GM18502 (cell line): ENCODE data around the gene SLC5A6.
A peak's percentile ranks its signal among the peaks of the same experiment; 100 is the strongest.
"Not testable (repeated sequence)": the region's sequence is repeated elsewhere in the genome, so short reads cannot be mapped to it uniquely, and the experiment has no call there.

Experiments
- ATAC-seq: cut with Tn5 transposase; IDR thresholded peaks from one replicate; pipeline ENCODE4 v1.9.1; 2021; ENCODE audit warnings: mild to moderate bottlenecking; ENCODE audit not compliant: unreplicated experiment, poor library complexity

The SLC5A6 gene

DNA sequence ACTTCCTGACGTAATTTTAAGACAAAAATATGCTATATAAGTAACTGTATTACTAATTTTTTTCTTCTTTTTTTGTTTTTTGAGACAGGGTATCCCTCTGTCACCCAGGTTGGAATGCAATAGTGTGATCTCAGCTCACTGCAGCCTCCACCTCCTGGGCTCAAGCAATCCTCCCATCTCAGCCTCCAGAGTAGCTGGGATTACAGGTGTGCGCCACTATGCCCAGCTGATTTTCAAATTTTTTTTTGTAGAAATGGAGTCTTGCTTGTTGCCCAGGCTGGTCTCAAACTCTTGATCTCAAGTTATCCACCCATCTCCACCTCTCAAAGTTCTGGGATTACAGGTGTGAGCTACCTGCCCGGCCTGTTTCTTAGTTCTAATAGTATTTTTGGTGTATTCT lies 33.6 kb downstream of the SLC5A6 start:
- ATAC-seq = no peak

DNA sequence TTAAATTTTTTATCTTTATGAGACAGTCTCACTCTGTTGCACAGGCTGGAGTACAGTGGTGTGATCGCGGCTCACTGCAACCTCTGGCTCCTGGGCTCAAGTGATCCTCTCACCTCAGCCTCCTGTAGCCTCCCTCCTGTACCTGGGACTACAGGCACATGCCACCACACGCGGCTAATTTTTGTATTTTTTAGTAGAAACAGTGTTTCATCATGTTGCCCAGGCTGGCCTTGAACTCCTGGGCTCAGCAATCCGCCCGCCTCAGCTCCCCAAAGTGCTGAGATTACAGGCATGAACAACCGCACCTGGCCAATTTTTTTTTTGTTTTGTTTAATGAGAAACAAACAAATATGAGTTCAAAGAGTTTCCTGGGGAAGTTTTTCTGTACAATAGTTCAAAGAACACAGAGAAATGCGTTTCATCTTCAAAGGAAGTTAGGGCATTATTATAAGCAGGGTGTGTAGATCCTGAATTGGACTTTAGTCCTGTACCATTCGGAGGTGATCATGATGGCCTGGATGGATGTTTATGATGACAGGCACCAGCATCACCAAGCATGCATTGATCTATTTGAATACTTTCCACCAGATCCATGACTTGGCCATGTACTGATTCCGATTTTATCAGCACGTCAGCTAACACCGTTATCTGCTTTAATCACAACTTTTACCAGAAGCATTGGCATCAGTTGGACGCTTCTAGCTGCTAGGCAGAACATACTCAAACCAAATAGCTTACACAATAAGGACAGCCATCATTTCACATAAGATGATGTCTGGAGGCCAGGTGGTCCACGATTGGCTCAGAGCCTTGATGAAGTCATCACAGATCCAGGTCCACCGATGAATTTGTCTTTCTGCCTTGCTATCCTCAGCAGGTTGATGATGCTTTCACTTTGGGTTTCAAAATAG lies 34.4 kb downstream of the SLC5A6 start:
- ATAC-seq = no peak

DNA sequence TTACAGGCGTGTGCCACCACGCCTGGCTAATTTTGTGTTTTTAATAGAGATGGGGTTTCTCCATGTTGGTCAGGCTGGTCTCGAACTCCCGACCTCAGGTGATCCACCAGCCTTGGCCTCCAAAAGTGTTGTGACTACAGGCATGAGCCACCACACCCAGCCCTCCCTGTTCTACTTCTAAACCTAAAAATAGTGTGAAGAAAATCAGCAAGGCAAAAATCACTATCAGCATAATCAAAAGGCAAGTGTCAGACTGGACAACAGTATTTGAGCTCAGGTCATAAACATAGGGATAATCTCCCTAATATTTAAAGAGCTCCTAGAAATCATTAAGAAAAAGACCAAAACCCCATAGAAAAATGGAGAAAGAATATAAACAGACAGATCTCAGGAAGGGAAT lies 36.3 kb downstream of the SLC5A6 start:
- not testable (repeated sequence) for ATAC-seq

DNA sequence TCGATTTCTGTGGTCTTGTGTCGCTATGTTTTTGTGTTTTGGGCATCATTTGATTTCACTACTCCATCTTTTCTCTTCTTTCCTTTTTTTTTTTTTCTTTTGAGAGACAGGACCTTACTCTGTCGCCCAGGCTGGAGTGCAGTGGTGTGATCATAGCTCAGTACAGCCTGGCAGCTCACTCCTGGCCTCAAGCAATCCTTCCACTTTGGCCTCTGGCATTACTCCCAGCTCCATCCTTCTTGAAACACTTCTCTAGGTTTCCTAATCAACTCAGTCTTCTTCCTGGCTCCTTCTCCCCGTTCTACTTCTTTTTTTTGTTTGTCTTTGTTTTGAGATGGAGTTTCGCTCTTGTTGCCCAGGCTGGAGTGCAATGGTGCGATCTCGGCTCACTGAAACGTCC lies 36.7 kb downstream of the SLC5A6 start:
- no peak for ATAC-seq

- ATAC-seq = no peak
These were observed 37.4 kb downstream of the SLC5A6 start for GRCh38 chr2:27174638-27175037.

DNA sequence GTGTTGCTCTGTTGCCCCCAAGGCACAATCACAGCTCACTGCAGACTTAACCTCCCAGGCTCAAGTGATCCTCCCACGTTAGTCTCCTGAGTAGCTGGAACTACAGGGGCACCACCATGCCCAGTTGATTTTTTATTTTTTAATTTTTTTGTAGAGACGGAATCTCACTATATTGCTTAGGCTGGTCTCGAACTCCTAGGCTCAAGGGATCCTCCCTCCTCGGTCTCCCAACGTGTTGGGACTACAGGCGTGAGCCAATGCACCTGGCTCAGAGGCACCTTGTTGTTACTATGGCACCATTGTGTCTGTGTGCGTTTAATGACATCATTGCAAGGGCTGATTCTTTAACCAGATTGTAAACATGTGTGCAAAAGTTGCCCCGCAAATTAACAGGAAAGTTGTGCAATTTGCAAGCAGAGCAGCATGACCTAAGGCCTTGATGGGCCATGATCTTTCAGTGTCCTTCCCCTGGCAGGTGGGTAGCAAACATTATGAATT lies 40.7 kb downstream of the SLC5A6 start:
- no peak for ATAC-seq

GRCh38 chr2:27170581-27171337 lies 41.3 kb downstream of the SLC5A6 start:
- no peak for ATAC-seq

- ATAC-seq = peak; percentile 61
These were observed 46.9 kb downstream of the SLC5A6 start for GRCh38 chr2:27164960-27165763.

GRCh38 chr2:27162151-27163121 lies 49.6 kb downstream of the SLC5A6 start:
- ATAC-seq = no peak

- ATAC-seq = no peak
These were observed 51.9 kb downstream of the SLC5A6 start for GRCh38 chr2:27160191-27160590.

- no peak for ATAC-seq
These were observed 52.8 kb downstream of the SLC5A6 start for GRCh38 chr2:27159271-27159670.

DNA sequence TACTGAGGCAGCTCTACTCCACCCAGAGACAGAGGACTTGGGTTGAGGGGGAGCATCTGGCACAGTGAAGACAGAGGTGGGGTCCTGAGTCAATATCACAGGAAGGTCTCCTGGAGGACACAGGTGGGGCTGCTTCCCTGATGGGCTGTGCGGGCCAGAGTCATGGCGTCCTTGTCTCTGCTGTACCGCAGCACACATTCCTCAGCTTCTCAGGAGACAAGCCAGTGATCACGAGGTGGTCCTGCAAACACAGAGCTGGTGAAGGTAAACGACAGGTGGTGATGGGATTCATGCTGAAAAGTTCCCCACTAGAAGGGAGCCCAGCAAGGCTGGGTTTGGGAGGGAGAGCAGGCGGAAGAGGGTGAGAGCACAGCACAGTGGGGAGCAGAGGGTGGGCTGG lies 53.6 kb downstream of the SLC5A6 start:
- no peak for ATAC-seq

GRCh38 chr2:27155069-27155520 lies 57.0 kb downstream of the SLC5A6 start:
- ATAC-seq = no peak

- no peak for ATAC-seq
These were observed 57.6 kb downstream of the SLC5A6 start for GRCh38 chr2:27154488-27154887.

GRCh38 chr2:27152796-27153464 lies 59.1 kb downstream of the SLC5A6 start:
- no peak for ATAC-seq

DNA sequence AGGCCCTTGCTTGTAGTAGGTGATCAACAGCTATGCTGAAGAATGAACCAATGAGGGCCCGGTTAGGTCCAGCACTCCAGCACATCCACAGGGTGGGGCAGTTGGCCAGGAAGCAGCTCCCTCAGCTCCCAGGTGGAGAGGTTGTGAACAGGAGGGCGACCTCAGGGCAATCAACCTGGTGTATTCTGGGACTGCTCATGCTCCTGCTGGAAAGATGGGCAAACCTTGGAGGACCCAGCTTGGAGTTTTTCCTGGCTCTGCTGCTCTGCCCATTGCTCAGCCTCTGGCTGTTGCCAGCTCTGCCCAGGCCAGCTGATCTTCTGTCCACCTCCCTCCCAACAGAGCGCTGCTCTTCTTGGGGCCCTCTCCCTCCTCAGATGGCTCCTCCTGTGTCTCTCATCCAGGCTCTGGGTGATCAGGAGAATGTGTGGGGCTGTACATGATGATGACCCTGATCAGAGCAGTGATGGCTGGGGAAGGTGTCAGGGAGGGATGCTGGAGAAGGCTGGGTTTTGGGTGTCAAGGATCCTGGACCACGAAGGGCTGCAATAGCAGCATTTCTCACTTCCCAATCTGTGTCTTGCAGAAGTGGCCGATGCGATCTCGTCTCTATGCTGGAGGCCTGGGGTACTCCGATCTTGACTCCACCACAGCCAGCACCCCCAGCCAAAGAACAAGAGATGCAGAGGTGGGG lies 59.8 kb downstream of the SLC5A6 start:
- ATAC-seq = no peak

- ATAC-seq = no peak
These were observed 61.3 kb downstream of the SLC5A6 start for GRCh38 chr2:27150639-27151230.
